HepG2 (cell line): ENCODE data around the gene RUNX3. TPM values are rescaled to one million over a fixed set of nuclear protein-coding genes. Genes with fewer than 3 reads are reported as not detected.

Experiments used
- ATAC-seq: fragments of 200-7000 bp; cut with Tn5 transposase; 3 replicates; pipeline ENCODE4 v1.9.1; 2020; ENCODE audit warnings: mild to moderate bottlenecking, moderate library complexity
- BruUV-seq: library from RNA; stranded (reverse); fragments of 400-500 nt; replicated peaks from 2 replicates; lab custom pipeline; 2021; lab: Mats Ljungman, UMichigan
- CTCF ChIA-PET: fragments of 300-600 bp; formaldehyde crosslinking; extraction: SDS; loops from one replicate; lab custom pipeline; 2021; ENCODE audit warnings: low total read pairs, inconsistent platforms, low intra/inter-chr PET ratio; lab: Yijun Ruan, JAX
- POLR2A ChIA-PET: fragments of 350-600 bp; sonication (Branson Sonifier 250); formaldehyde crosslinking; loops from one replicate; lab custom pipeline; 2020; ENCODE audit warnings: antibody characterized with exemption, inconsistent platforms; lab: Yijun Ruan, JAX
- DNase-seq: peaks from one replicate; pipeline ENCODE4 v3.0.0-alpha.2; 2015; ENCODE audit warnings: low spot score
- FAIRE-seq: peaks from 3 replicates; lab custom pipeline; 2011; peaks lifted over from hg19 to GRCh38; lab: Jason Lieb, UNC
- H2AFZ ChIP-seq: one replicate; pipeline ENCODE4 v1.6.1; 2011; ENCODE audit warnings: low read length, inconsistent platforms
- H3K27ac ChIP-seq: fragments of 300-600 bp; 3 replicates; pipeline ENCODE4 v1.8.0; 2011; ENCODE audit warnings: mixed run types, mild to moderate bottlenecking, mixed read lengths, low read length, inconsistent platforms; ENCODE audit not compliant: insufficient read depth; ENCODE audit errors: extremely low read length
- H3K27me3 ChIP-seq, 2 experiments: fragments of 200-600 bp in 1 of 2; 2 replicates in 1 of 2; 3 replicates in 1 of 2; pipeline versions ENCODE4 v1.6.0 to v1.8.0; 2011; ENCODE audit warnings: low read length in 2 of 2, mild to moderate bottlenecking in 2 of 2, moderate library complexity in 2 of 2, inconsistent platforms in 1 of 2; ENCODE audit not compliant: insufficient read depth in 2 of 2, control insufficient read depth in 1 of 2
- H3K36me3 ChIP-seq, 2 experiments: fragments of 200-600 bp in 1 of 2; replicated peaks in 1 of 2; 2 replicates in 1 of 2; 3 replicates in 1 of 2; pipeline versions ENCODE4 v1.5.1 to v1.8.0; 2011; ENCODE audit warnings: low read length in 2 of 2, inconsistent platforms in 1 of 2; ENCODE audit not compliant: insufficient read depth in 2 of 2, control insufficient read depth in 1 of 2
- H3K4me1 ChIP-seq: 2 replicates; pipeline ENCODE4 v1.5.1; 2012; ENCODE audit warnings: low read length, inconsistent platforms; ENCODE audit not compliant: insufficient read depth
- H3K4me2 ChIP-seq: 2 replicates; pipeline ENCODE4 v1.6.0; 2011; ENCODE audit warnings: low read depth, low read length, inconsistent platforms
- H3K4me3 ChIP-seq, 3 experiments: fragments of 200-600 bp in 1 of 3; sonication (generic), shearing (Covaris generic) in 1 of 3; replicated peaks in 1 of 3; 2 replicates each; pipeline ENCODE4 v1.5.1; 2011 to 2016; ENCODE audit warnings: low read length in 3 of 3, inconsistent platforms in 2 of 3, low read depth in 2 of 3, mild to moderate bottlenecking in 2 of 3, control low read depth in 1 of 3, mixed read lengths in 1 of 3; ENCODE audit not compliant: insufficient read depth in 1 of 3
- H3K79me2 ChIP-seq: one replicate; pipeline ENCODE4 v1.6.1; 2011; ENCODE audit warnings: low read length, inconsistent platforms; ENCODE audit not compliant: insufficient read depth
- H3K9ac ChIP-seq: 2 replicates; pipeline ENCODE4 v1.6.0; 2011; ENCODE audit warnings: mild to moderate bottlenecking, low read depth, low read length, inconsistent platforms; ENCODE audit not compliant: insufficient read depth
- H3K9me3 ChIP-seq: 2 replicates; pipeline ENCODE4 v1.5.1; 2012; ENCODE audit warnings: mild to moderate bottlenecking, low read length
- H4K20me1 ChIP-seq: 2 replicates; pipeline ENCODE4 v1.6.0; 2011; ENCODE audit warnings: inconsistent platforms, mild to moderate bottlenecking, low read length, moderate library complexity; ENCODE audit not compliant: insufficient read depth
- ATF7 ChIP-seq, 2 experiments: fragments of 450-650 bp in 1 of 2; sonication (generic) in 1 of 2; formaldehyde crosslinking in 1 of 2; IDR thresholded peaks; 2 replicates each; pipeline versions ENCODE4 v1.4.0 to v1.6.1; 2016 to 2020; ENCODE audit warnings: antibody characterized with exemption in 1 of 2, mild to moderate bottlenecking in 1 of 2, missing genetic modification reagents in 1 of 2
- BCL6 ChIP-seq: IDR thresholded peaks from 2 replicates; pipeline ENCODE4 v1.6.1; 2016; ENCODE audit warnings: missing genetic modification reagents, missing compliant biosample characterization
- GMEB1 ChIP-seq: sonication (generic); formaldehyde crosslinking; IDR thresholded peaks from 2 replicates; pipeline ENCODE4 v1.5.1; 2020; ENCODE audit warnings: missing genetic modification reagents, mild to moderate bottlenecking, borderline replicate concordance
- NKX3-1 ChIP-seq: sonication (generic); formaldehyde crosslinking; IDR thresholded peaks from 2 replicates; pipeline ENCODE4 v1.5.0; 2020; ENCODE audit warnings: missing genetic modification reagents
- REPIN1 ChIP-seq: sonication (generic); formaldehyde crosslinking; IDR thresholded peaks from 2 replicates; pipeline ENCODE4 v1.8.0; 2022; ENCODE audit warnings: missing genetic modification reagents, low read depth, mild to moderate bottlenecking, borderline replicate concordance
- SAP130 ChIP-seq: IDR thresholded peaks from 2 replicates; pipeline ENCODE4 v1.6.1; 2016; ENCODE audit warnings: low read depth
- SKIL ChIP-seq: sonication (generic); formaldehyde crosslinking; IDR thresholded peaks from 2 replicates; pipeline ENCODE4 v1.8.0; 2022; ENCODE audit warnings: missing genetic modification reagents, mild to moderate bottlenecking, moderate library complexity, borderline replicate concordance
- ZNF629 ChIP-seq: sonication (generic); formaldehyde crosslinking; conservative IDR thresholded peaks from 2 replicates; pipeline ENCODE4 v1.5.0; 2020; ENCODE audit warnings: missing genetic modification reagents
- ZNF703 ChIP-seq: sonication (generic); formaldehyde crosslinking; IDR thresholded peaks from 2 replicates; pipeline ENCODE4 v1.5.1; 2020; ENCODE audit warnings: missing genetic modification reagents, mild to moderate bottlenecking, moderate library complexity, borderline replicate concordance
- ZNF746 ChIP-seq: sonication (generic); formaldehyde crosslinking; IDR thresholded peaks from 2 replicates; pipeline ENCODE4 v1.8.0; 2022; ENCODE audit warnings: mild to moderate bottlenecking, missing genetic modification reagents
- WGBS: methylation state at CpG from one replicate; pipeline ENCODE4 v1.1.6; 2017; ENCODE audit warnings: low lambda C conversion rate; 5-methylcytosine and 5-hydroxymethylcytosine counted together
- in situ Hi-C: cut with HindIII; loops from 2 replicates; pipeline ENCODE4 v1.10.0; 2017; ENCODE audit warnings: low pct_unique_long_range_greater_than_20kb; ENCODE audit not compliant: extremely low pct_ligation_motif_present
- intact Hi-C: fragments of 100-400 bp; cut with micrococcal nuclease; formaldehyde crosslinking; loops from one replicate; pipeline ENCODE4 v1.10.0; 2022; ENCODE audit not compliant: unreplicated experiment
- polyA plus RNA-seq, 8 experiments: library from polyadenylated mRNA; depleted of rRNA in 3 of 8; stranded (reverse) in 7 of 8; unstranded in 1 of 8; fragments of >200 nt; fragmentation: Illumina TruSeq in 4 of 8; extraction: Trizol in 4 of 8; gene quantifications; 2 replicates each; pipeline versions ENCODE4 v1.2.1 to v1.2.3, GENCODE V29; 2011 to 2016; ENCODE audit warnings: low read depth in 4 of 8, missing spikeins in 1 of 8, mixed read lengths in 1 of 8; ENCODE audit not compliant: insufficient read depth in 1 of 8
- total RNA-seq, 5 experiments: library from RNA; depleted of rRNA; stranded (reverse); fragments of >200 nt; fragmentation: Illumina TruSeq; extraction: Trizol; gene quantifications; 2 replicates each; pipeline ENCODE4 v1.2.3, GENCODE V29; 2016; ENCODE audit warnings: low read depth in 1 of 5

RUNX3 gene
- total and polyA plus RNA-seq, 2 of the 13 experiments (the other 11 are each of a cell fraction or from before 2014, with no cell fraction given), result 0.04 to 0.22 TPM

GRCh38 chr1:24954022-24954421 is 23.9 kb upstream of the RUNX3 start (continued):
- no peak for TF ChIP-seq GMEB1
- no peak for TF ChIP-seq REPIN1 (CRISPR knock-in tag)
- no peak for TF ChIP-seq ATF7 (IDR thresholded peaks at IDR 0.05)
- TF ChIP-seq ATF7 (CRISPR knock-in tag; IDR thresholded peaks at IDR 0.05), result no peak

DNA sequence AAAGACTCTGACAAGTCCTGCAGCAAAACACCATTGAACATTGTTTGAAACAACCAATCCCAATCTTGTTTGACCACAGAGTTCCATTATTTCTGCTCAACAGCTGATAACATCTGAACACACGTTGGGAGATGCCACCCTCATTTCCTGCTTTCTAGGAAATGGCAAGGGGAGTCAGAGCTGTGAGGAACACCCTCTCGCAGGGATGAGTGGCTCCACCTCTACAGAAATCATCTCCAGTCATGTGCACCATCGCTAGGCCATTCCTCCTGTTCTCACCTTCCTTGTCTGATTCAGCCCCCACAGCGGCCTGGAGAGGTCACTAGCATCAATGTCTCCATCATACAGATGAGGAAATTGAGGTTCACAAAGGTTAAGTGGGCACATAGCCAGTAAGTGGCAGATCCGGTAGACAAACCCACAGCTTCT is 22.4 kb upstream of the RUNX3 start:
- DNase-seq, result no peak
- POLR2A ChIA-PET, result no interaction called here
- BruUV-seq, result no TSS peak

More for the DNA sequence above, 22.4 kb upstream of the RUNX3 start:
- Histone ChIP-seq H3K27me3 (peaks cover 2 to 14% of the 10 kb centered on the region in 2 experiments; a peak in 3 of 5 replicates), H3K4me2 (no peak overlapping the region), H3K79me2 (no peaks in the 10 kb centered on the region), H3K27ac (no peak overlapping the region), H3K4me3 (no peak overlapping the region), H3K9ac (no peak overlapping the region), H3K4me1 (peaks cover 35% of the 10 kb centered on the region), H2AFZ (no peak overlapping the region), H3K36me3 (no peaks in the 10 kb centered on the region), H3K9me3 (no peaks in the 10 kb centered on the region), H4K20me1 (no peaks in the 10 kb centered on the region)
- CTCF ChIA-PET, result no interaction called here
- no peak for ATAC-seq
- TF ChIP-seq NKX3-1 (CRISPR knock-in tag), result no peak
- no peak for TF ChIP-seq SAP130
- peak; percentile 27; the same call in 1 of the 2 replicates for TF ChIP-seq ZNF629 (CRISPR knock-in tag)
- TF ChIP-seq ZNF703 (CRISPR knock-in tag), result no peak
- TF ChIP-seq ZNF746, result no peak
- TF ChIP-seq BCL6 (CRISPR knock-in tag), result peak; percentile 82
- no peak for TF ChIP-seq SKIL
- WGBS, result 16% methylated on average over 5 of the region's 5 CpGs
- intact Hi-C loops (no loop called here), in situ Hi-C loops (no loop called here)
- FAIRE-seq, result no peak
